HepG2 (cell line): Measurements from ENCODE around the gene CLIC6.
"Not testable (repeated sequence)": the region's sequence is repeated elsewhere in the genome, so short reads cannot be mapped to it uniquely, and the experiment has no call there.

Experiments
- CTCF ChIP-seq: sonication (generic); formaldehyde crosslinking; IDR thresholded peaks from 2 replicates; pipeline ENCODE4 v1.5.0; 2020; ENCODE audit warnings: mild to moderate bottlenecking, missing genetic modification reagents, moderate library complexity
- IRF2 ChIP-seq: IDR thresholded peaks from 2 replicates; pipeline ENCODE4 v1.6.1; 2018; ENCODE audit warnings: missing genetic modification reagents, missing compliant biosample characterization
- MAFK ChIP-seq, 2 experiments: IDR thresholded peaks in 1 of 2; conservative IDR thresholded peaks in 1 of 2; 2 replicates each; pipeline ENCODE4 v1.6.1; 2011; ENCODE audit warnings: improper control_type of control experiment in 2 of 2, low read length in 2 of 2
- MAX ChIP-seq: IDR thresholded peaks from 2 replicates; pipeline ENCODE4 v1.6.1; 2012; ENCODE audit warnings: inconsistent platforms
- MYNN ChIP-seq: sonication (generic); formaldehyde crosslinking; IDR thresholded peaks from 2 replicates; pipeline ENCODE4 v1.4.0; 2020; ENCODE audit warnings: mild to moderate bottlenecking, low read depth, missing genetic modification reagents
- POLR2G ChIP-seq: fragments of 200-400 bp; formaldehyde crosslinking; IDR thresholded peaks from 2 replicates; pipeline ENCODE4 v1.6.1; 2018; ENCODE audit warnings: mild to moderate bottlenecking, low read depth, low read length, moderate library complexity
- REST ChIP-seq, 2 experiments: IDR thresholded peaks; 2 replicates each; pipeline ENCODE4 v1.6.1; 2011 to 2012; ENCODE audit warnings: low read length in 2 of 2, borderline replicate concordance in 1 of 2, low read depth in 1 of 2, mild to moderate bottlenecking in 1 of 2, moderate library complexity in 1 of 2
- RXRA ChIP-seq: sonication (generic); formaldehyde crosslinking; IDR thresholded peaks from 2 replicates; pipeline ENCODE4 v1.5.1; 2020; ENCODE audit warnings: missing genetic modification reagents
- TARDBP ChIP-seq: sonication (generic); formaldehyde crosslinking; IDR thresholded peaks from 2 replicates; pipeline ENCODE4 v1.8.0; 2022; ENCODE audit warnings: mild to moderate bottlenecking, missing genetic modification reagents
- ZBTB40 ChIP-seq, 2 experiments: fragments of 450-650 bp in 1 of 2; sonication (generic) in 1 of 2; formaldehyde crosslinking in 1 of 2; IDR thresholded peaks; 2 replicates each; pipeline versions ENCODE4 v1.6.1 to v1.8.0; 2016 to 2022; ENCODE audit warnings: antibody characterized with exemption in 1 of 2, mild to moderate bottlenecking in 1 of 2, missing genetic modification reagents in 1 of 2
- ZNF253 ChIP-seq: sonication (generic); formaldehyde crosslinking; IDR thresholded peaks from 2 replicates; pipeline ENCODE4 v1.8.0; 2022; ENCODE audit warnings: mild to moderate bottlenecking, missing genetic modification reagents, borderline replicate concordance
- ZNF3 ChIP-seq: IDR thresholded peaks from 2 replicates; pipeline ENCODE4 v1.7.0; 2017; ENCODE audit warnings: inconsistent platforms
- ZNF350 ChIP-seq: sonication (generic); formaldehyde crosslinking; IDR thresholded peaks from 2 replicates; pipeline ENCODE4 v1.4.0; 2020; ENCODE audit warnings: mild to moderate bottlenecking, low read depth, missing genetic modification reagents, borderline replicate concordance

- not testable (repeated sequence) for TF ChIP-seq RXRA (CRISPR knock-in tag); CTCF (CRISPR knock-in tag); POLR2G; TARDBP; ZNF253 (CRISPR knock-in tag); ZNF350; ZBTB40 (IDR thresholded peaks at IDR 0.05); ZBTB40 (CRISPR knock-in tag; IDR thresholded peaks at IDR 0.05); MYNN (CRISPR knock-in tag); MAFK (conservative IDR thresholded peaks at IDR 0.05 in 1 of 2, IDR thresholded peaks at IDR 0.05 in 1 of 2; ENCODE audit: low read length in 2 of 2); IRF2; REST (IDR thresholded peaks at IDR 0.05; ENCODE audit: borderline replicate concordance in 1 of 2, low read depth in 1 of 2, low read length in 2 of 2); ZNF3; MAX
Measured at GRCh38 chr21:34669880-34670219, 1.1 kb downstream of the CLIC6 start.
